ENCODE data around the gene SIGLEC8. TPM values are rescaled to one million over a fixed set of nuclear protein-coding genes. Genes with fewer than 3 reads are reported as not detected.
"Not testable (repeated sequence)": the region's sequence is repeated elsewhere in the genome, so short reads cannot be mapped to it uniquely, and the experiment has no call there.

SIGLEC8 gene
- total RNA-seq, 1 donor from 2014 or later: not detected

DNA sequence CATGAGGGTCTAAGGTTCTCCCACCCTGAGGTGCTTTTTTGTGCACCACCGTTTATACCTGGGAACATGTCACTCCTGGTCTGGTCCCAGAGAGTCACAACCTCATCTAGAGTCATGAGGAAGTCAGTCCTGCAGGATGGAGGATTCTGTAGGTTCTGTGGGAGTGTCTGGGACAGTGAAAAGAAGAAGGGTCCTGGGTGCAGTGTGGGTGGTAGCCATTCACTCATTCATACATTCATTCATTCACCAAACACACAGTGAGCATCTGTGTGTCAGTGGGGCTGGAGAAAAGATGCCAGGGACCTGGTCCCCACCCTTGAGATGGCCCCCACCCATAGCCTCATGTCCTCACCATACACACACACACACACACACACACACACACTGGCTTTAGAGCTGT is 11.4 kb upstream of the SIGLEC8 start:
- Mint-ChIP-seq H3K27me3 (ENCODE audit: unreplicated experiment) (peaks cover 4% of the 10 kb centered on the region), H3K27ac (ENCODE audit: unreplicated experiment) (no peak overlapping the region), H3K4me3 (ENCODE audit: unreplicated experiment) (no peak overlapping the region), H3K4me1 (ENCODE audit: unreplicated experiment) (peaks cover 44% of the 10 kb centered on the region), H3K36me3 (ENCODE audit: low read depth, unreplicated experiment) (no peaks in the 10 kb centered on the region), H3K9me3 (ENCODE audit: unreplicated experiment) (no peaks in the 10 kb centered on the region)
- TF ChIP-seq, protein P1, sequence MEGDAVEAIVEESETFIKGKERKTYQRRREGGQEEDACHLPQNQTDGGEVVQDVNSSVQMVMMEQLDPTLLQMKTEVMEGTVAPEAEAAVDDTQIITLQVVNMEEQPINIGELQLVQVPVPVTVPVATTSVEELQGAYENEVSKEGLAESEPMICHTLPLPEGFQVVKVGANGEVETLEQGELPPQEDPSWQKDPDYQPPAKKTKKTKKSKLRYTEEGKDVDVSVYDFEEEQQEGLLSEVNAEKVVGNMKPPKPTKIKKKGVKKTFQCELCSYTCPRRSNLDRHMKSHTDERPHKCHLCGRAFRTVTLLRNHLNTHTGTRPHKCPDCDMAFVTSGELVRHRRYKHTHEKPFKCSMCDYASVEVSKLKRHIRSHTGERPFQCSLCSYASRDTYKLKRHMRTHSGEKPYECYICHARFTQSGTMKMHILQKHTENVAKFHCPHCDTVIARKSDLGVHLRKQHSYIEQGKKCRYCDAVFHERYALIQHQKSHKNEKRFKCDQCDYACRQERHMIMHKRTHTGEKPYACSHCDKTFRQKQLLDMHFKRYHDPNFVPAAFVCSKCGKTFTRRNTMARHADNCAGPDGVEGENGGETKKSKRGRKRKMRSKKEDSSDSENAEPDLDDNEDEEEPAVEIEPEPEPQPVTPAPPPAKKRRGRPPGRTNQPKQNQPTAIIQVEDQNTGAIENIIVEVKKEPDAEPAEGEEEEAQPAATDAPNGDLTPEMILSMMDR (IDR thresholded peaks at IDR 0.05; ENCODE audit: unreplicated experiment): no peak
- no peak for DNase-seq (ENCODE audit: low spot score)

DNA sequence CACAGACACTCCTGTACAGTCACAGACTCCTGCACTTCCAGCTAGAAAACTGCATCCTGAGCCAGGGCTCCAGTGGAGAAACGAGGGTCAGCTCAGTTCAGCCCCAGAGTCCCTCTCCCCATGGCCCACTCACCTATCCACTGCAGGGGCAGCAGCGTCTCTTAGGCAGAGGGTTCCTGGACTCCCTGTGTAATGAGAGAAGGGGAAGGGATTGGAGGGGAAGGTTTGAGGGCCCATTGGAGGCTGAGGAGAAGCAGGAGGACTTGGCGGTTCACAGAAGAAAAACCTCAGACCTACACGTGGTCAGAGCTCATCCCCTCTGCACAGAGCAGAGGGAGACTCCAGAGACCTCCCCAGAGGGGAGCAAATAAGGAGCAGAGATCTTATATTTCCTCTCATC is 10.9 kb upstream of the SIGLEC8 start:
- TF ChIP-seq, protein P1 (IDR thresholded peaks at IDR 0.05; ENCODE audit: unreplicated experiment): no peak
- Mint-ChIP-seq H3K4me3 (ENCODE audit: unreplicated experiment) (no peak overlapping the region), H3K9me3 (ENCODE audit: unreplicated experiment) (no peaks in the 10 kb centered on the region), H3K4me1 (ENCODE audit: unreplicated experiment) (peaks cover 46% of the 10 kb centered on the region), H3K27ac (ENCODE audit: unreplicated experiment) (peak overlapping the region; percentile 78), H3K27me3 (ENCODE audit: unreplicated experiment) (peaks cover 4% of the 10 kb centered on the region), H3K36me3 (ENCODE audit: low read depth, unreplicated experiment) (no peaks in the 10 kb centered on the region)
- no peak for DNase-seq (ENCODE audit: low spot score)

- no peaks in the 10 kb centered on the region for H3K36me3 Mint-ChIP-seq (ENCODE audit: low read depth, unreplicated experiment)
- H3K9me3 Mint-ChIP-seq (ENCODE audit: unreplicated experiment): no peaks in the 10 kb centered on the region
- H3K4me3 Mint-ChIP-seq (ENCODE audit: unreplicated experiment): peak overlapping the region; percentile 49
- H3K27me3 Mint-ChIP-seq (ENCODE audit: unreplicated experiment): peaks cover 4% of the 10 kb centered on the region
- peaks cover 47% of the 10 kb centered on the region for H3K4me1 Mint-ChIP-seq (ENCODE audit: unreplicated experiment)
- no peak for DNase-seq (ENCODE audit: low spot score)
- H3K27ac Mint-ChIP-seq (ENCODE audit: unreplicated experiment): peak overlapping the region; percentile 78
- TF ChIP-seq, protein P1 (IDR thresholded peaks at IDR 0.05; ENCODE audit: unreplicated experiment): no peak
These were observed 10.3 kb upstream of the SIGLEC8 start for GRCh38 chr19:51468545-51468920.

- Mint-ChIP-seq H3K36me3 (ENCODE audit: low read depth, unreplicated experiment) (no peaks in the 10 kb centered on the region), H3K4me1 (ENCODE audit: unreplicated experiment) (peaks cover 47% of the 10 kb centered on the region), H3K27ac (ENCODE audit: unreplicated experiment) (peak overlapping the region; percentile 85), H3K9me3 (ENCODE audit: unreplicated experiment) (no peaks in the 10 kb centered on the region), H3K4me3 (ENCODE audit: unreplicated experiment) (peak overlapping the region; percentile 15), H3K27me3 (ENCODE audit: unreplicated experiment) (peaks cover 4% of the 10 kb centered on the region)
- TF ChIP-seq, protein P1 (IDR thresholded peaks at IDR 0.05; ENCODE audit: unreplicated experiment): no peak
- no peak for DNase-seq (ENCODE audit: low spot score)
These were observed 9.8 kb upstream of the SIGLEC8 start for GRCh38 chr19:51467864-51468544.

GRCh38 chr19:51466723-51467122 is 8.5 kb upstream of the SIGLEC8 start:
- Mint-ChIP-seq H3K9me3 (ENCODE audit: unreplicated experiment) (no peaks in the 10 kb centered on the region), H3K27me3 (ENCODE audit: unreplicated experiment) (peaks cover 4% of the 10 kb centered on the region)

DNA sequence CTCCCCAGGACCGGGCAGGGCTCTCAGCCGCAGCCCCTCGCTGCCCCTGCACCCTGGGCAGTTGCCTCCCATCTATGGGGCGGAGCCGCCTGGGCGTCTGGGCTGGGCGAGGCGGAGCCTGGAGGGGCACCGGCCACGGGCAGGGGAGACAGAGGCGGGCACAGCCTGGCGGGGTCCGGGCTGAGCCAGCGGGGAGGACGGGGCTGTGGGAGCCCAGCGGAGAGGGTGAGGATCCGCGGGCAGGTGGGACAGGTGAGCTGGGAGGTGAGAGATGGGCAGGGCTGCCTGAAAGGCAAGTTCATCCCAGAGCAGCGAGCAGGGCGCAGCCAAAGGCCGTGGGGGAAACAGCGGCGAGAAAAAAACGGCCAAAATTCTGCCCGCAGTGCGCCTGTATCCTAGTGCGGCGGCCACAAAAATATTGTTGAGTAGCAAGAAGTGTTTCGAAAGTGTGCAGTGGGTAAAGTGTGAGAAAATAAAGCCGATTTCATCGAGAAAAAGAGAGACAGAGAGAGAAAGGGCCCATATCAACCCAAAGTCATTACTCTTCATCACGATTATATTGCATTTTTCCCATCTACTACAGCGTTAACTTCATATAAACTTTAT is 5.8 kb upstream of the SIGLEC8 start:
- H3K9me3 Mint-ChIP-seq (ENCODE audit: unreplicated experiment): not testable (repeated sequence)

More at GRCh38 chr19:51466723-51467122, 8.5 kb upstream of the SIGLEC8 start:
- Mint-ChIP-seq H3K27ac (ENCODE audit: unreplicated experiment) (peak overlapping the region; percentile 85), H3K36me3 (ENCODE audit: low read depth, unreplicated experiment) (no peaks in the 10 kb centered on the region), H3K4me1 (ENCODE audit: unreplicated experiment) (peaks cover 43% of the 10 kb centered on the region), H3K4me3 (ENCODE audit: unreplicated experiment) (no peak overlapping the region)
- TF ChIP-seq, protein P1 (IDR thresholded peaks at IDR 0.05; ENCODE audit: unreplicated experiment): no peak
- no peak for DNase-seq (ENCODE audit: low spot score)

More for the DNA sequence above, 5.8 kb upstream of the SIGLEC8 start:
- H3K27ac Mint-ChIP-seq (ENCODE audit: unreplicated experiment); DNase-seq (ENCODE audit: low spot score); H3K27me3 Mint-ChIP-seq (ENCODE audit: unreplicated experiment); H3K36me3 Mint-ChIP-seq (ENCODE audit: low read depth, unreplicated experiment); H3K4me3 Mint-ChIP-seq (ENCODE audit: unreplicated experiment): not testable (repeated sequence)
- H3K4me1 Mint-ChIP-seq (ENCODE audit: unreplicated experiment): peaks cover 54% of the 10 kb centered on the region
